ENCODE measurements around the gene HOXD13. TPM values are rescaled to one million over a fixed set of nuclear protein-coding genes. Genes with fewer than 3 reads are reported as not detected.

The HOXD13 gene
- total and polyA plus RNA-seq, 2 donors (not counting 1 experiment from before 2014, with no cell fraction given), result not detected

GRCh38 chr2:176096243-176096985, 3.9 kb downstream of the HOXD13 start:
- Histone ChIP-seq H3K4me2 (replicated peaks; ENCODE audit: low read depth, low read length, poor library complexity, severe bottlenecking) (peak overlapping the region; percentile 69), H4K20me1 (ENCODE audit: control insufficient read depth, insufficient read depth, low read length, poor library complexity, severe bottlenecking) (no peaks in the 10 kb centered on the region), H3K4me3 (ENCODE audit: control extremely low read depth in 1 of 5, extremely low read depth in 1 of 5, insufficient read depth in 1 of 5, low read depth in 2 of 5, low read length in 4 of 5) (peak overlapping the region in 4 of 5 experiments; percentile 4 to 42 (median 21)), H3K9me3 (ENCODE audit: control extremely low read depth in 1 of 3, control insufficient read depth in 2 of 3, insufficient read depth in 1 of 3, low read length in 2 of 3) (peaks cover 0 to 55% (median 6%) of the 10 kb centered on the region in 3 donors), H3K27ac (ENCODE audit: low read length in 2 of 2) (no peak overlapping the region), H3K27me3 (replicated peaks in 1 of 4; ENCODE audit: control extremely low read depth in 1 of 4, control insufficient read depth in 3 of 4, insufficient read depth in 4 of 4, low read length in 3 of 4) (peaks cover 0 to 89% (median 74%) of the 10 kb centered on the region in 4 experiments), H3K79me2 (ENCODE audit: control insufficient read depth, insufficient read depth, low read length) (no peaks in the 10 kb centered on the region), H2AFZ (ENCODE audit: insufficient read depth, low read depth, low read length, poor library complexity, severe bottlenecking) (peak overlapping the region; percentile 57), H3K4me1 (ENCODE audit: control insufficient read depth in 2 of 2, insufficient read depth in 2 of 2, low read length in 2 of 2) (peaks cover 24 to 34% of the 10 kb centered on the region in 2 donors), H3K9ac (ENCODE audit: low read length) (peak overlapping the region; percentile 9), H3K36me3 (replicated peaks in 1 of 2; ENCODE audit: control extremely low read depth in 1 of 2, control insufficient read depth in 1 of 2, extremely low read depth in 1 of 2, insufficient read depth in 2 of 2, low read length in 1 of 2) (no peaks in the 10 kb centered on the region)
- POLR2A ChIA-PET, result no interaction called here
- WGBS (ENCODE audit: insufficient coverage), result 16% methylated on average over 9 of the region's 16 CpGs
- no peak for ATAC-seq (ENCODE audit: low read depth)
- peaks cover 74% of the 10 kb centered on the region for H3K27me3 Mint-ChIP-seq
- CTCF ChIA-PET, result interaction anchor here (0.6 to 4.7 kb wide), 11 partner anchors 10 to 1399 kb away, joined by 3 to 72 read pairs (median 4); partner anchors contain the start of gene EVX2
- intact Hi-C loops (cut with micrococcal nuclease), result loop anchor here (10.0 kb wide), 1 partner anchor 1762 kb away; the partner anchor contains the start of gene SP9
- peak; percentile 25 for TF ChIP-seq EZH2 (IDR thresholded peaks at IDR 0.05; ENCODE audit: borderline replicate concordance, insufficient read depth, low read depth, low read length, poor library complexity, severe bottlenecking)
- no peak for TF ChIP-seq CTCF (IDR thresholded peaks at IDR 0.05)
- DNase-seq, result peak; percentile 27
- no peak overlapping the region for H3K27ac Mint-ChIP-seq
- peaks cover 29% of the 10 kb centered on the region for H3K4me1 Mint-ChIP-seq
- peak overlapping the region; percentile 75 for H3K4me3 Mint-ChIP-seq
- no peaks in the 10 kb centered on the region for H3K9me3 Mint-ChIP-seq (ENCODE audit: insufficient read depth)

Measured in B cell (primary cell).